A549 (cell line): ENCODE data around the gene TENT5C. TPM values are rescaled to one million over a fixed set of nuclear protein-coding genes. Genes with fewer than 3 reads are reported as not detected.

ENCODE experiments used
- ATAC-seq, 2 experiments: fragments of 200-7000 bp in 1 of 2; fragments of >200 bp in 1 of 2; cut with Nextera tagmentation in 1 of 2; cut with Tn5 transposase in 1 of 2; 3 replicates each; pipeline versions ENCODE4 v1.8.0 to v1.9.1; 2018 to 2020; ENCODE audit warnings: mild to moderate bottlenecking in 1 of 2, moderate library complexity in 1 of 2
- CTCF ChIA-PET: fragments of 300-600 bp; sonication (Branson Sonifier 250); formaldehyde crosslinking; extraction: SDS; loops from one replicate; lab custom pipeline; 2021; ENCODE audit warnings: antibody characterized with exemption, inconsistent platforms; lab: Yijun Ruan, JAX
- POLR2A ChIA-PET: fragments of 350-600 bp; formaldehyde crosslinking; extraction: SDS; loops from one replicate; lab custom pipeline; 2021; ENCODE audit warnings: antibody characterized with exemption, inconsistent platforms; lab: Yijun Ruan, JAX
- DNase-seq, 2 experiments: peaks; one replicate each; pipeline versions ENCODE4 v3.0.0 to v3.0.0-alpha.2; 2011 to 2016; ENCODE audit warnings: low read depth in 1 of 2, low spot score in 1 of 2
- FAIRE-seq: peaks from 2 replicates; lab custom pipeline; 2011; peaks lifted over from hg19 to GRCh38; lab: Jason Lieb, UNC
- H3K27ac ChIP-seq, 2 experiments: fragments of >200 bp; sonication (Bioruptor Twin); formaldehyde crosslinking; 3 replicates each; pipeline ENCODE4 v1.5.1; 2016 to 2017
- H3K4me1 ChIP-seq: fragments of >200 bp; sonication (Bioruptor Twin); formaldehyde crosslinking; 3 replicates; pipeline ENCODE4 v1.6.1; 2016
- H3K4me2 ChIP-seq: fragments of >200 bp; sonication (Bioruptor Twin); formaldehyde crosslinking; 3 replicates; pipeline ENCODE4 v1.6.1; 2016
- H3K4me3 ChIP-seq: fragments of >200 bp; sonication (Bioruptor Twin); formaldehyde crosslinking; 3 replicates; pipeline ENCODE4 v1.5.1; 2016
- H3K9me3 ChIP-seq: fragments of >200 bp; sonication (Bioruptor Twin); formaldehyde crosslinking; 3 replicates; pipeline ENCODE4 v1.6.1; 2016
- CBX8 ChIP-seq: fragments of 200-600 bp; sonication (generic); IDR thresholded peaks from 2 replicates; pipeline ENCODE4 v1.6.1; 2016
- CHD2 ChIP-seq: fragments of 150-350 bp; IDR thresholded peaks from 2 replicates; pipeline ENCODE4 v1.6.1; 2014; ENCODE audit warnings: low read length; ENCODE audit not compliant: partially characterized antibody
- CHD4 ChIP-seq: fragments of 200-600 bp; sonication (generic); IDR thresholded peaks from 2 replicates; pipeline ENCODE4 v1.6.1; 2016; ENCODE audit warnings: antibody characterized with exemption, mild to moderate bottlenecking, borderline replicate concordance
- EHF ChIP-seq: fragments of 250-450 bp; sonication (Bioruptor Pico); IDR thresholded peaks from 2 replicates; pipeline ENCODE4 v1.5.0; 2020; ENCODE audit warnings: mild to moderate bottlenecking
- EHMT2 ChIP-seq: fragments of 200-600 bp; sonication (generic); IDR thresholded peaks from 2 replicates; pipeline ENCODE4 v1.6.1; 2016; ENCODE audit warnings: antibody characterized with exemption, low read depth, mild to moderate bottlenecking, moderate library complexity
- EP300 ChIP-seq, 2 experiments: fragments of >200 bp; sonication (Bioruptor Twin); formaldehyde crosslinking; IDR thresholded peaks; 2 replicates in 1 of 2; 3 replicates in 1 of 2; pipeline ENCODE4 v1.6.1; 2016 to 2017
- FOSB ChIP-seq: fragments of 250-450 bp; sonication (Bioruptor Pico); IDR thresholded peaks from 2 replicates; pipeline ENCODE4 v1.5.0; 2020; ENCODE audit warnings: mild to moderate bottlenecking, moderate library complexity
- FOSL2 ChIP-seq, 2 experiments: fragments of 450-650 bp in 1 of 2; fragments of >200 bp in 1 of 2; sonication (Bioruptor Twin) in 1 of 2; formaldehyde crosslinking; IDR thresholded peaks; 2 replicates each; pipeline versions ENCODE4 v1.5.0 to v1.6.1; 2016 to 2020; ENCODE audit warnings: mild to moderate bottlenecking in 1 of 2, moderate library complexity in 1 of 2
- HDAC2 ChIP-seq: fragments of 200-600 bp; sonication (generic); IDR thresholded peaks from 2 replicates; pipeline ENCODE4 v1.6.1; 2016
- HMGXB4 ChIP-seq: fragments of 250-450 bp; sonication (Bioruptor Pico); IDR thresholded peaks from 2 replicates; pipeline ENCODE4 v1.5.0; 2021; ENCODE audit warnings: mild to moderate bottlenecking, moderate library complexity, borderline replicate concordance
- HOXA7 ChIP-seq: fragments of 250-450 bp; sonication (Bioruptor Pico); IDR thresholded peaks from 2 replicates; pipeline ENCODE4 v1.5.0; 2020; ENCODE audit warnings: mild to moderate bottlenecking, moderate library complexity
- JUN ChIP-seq, 2 experiments: fragments of >200 bp; sonication (Bioruptor Twin); formaldehyde crosslinking; IDR thresholded peaks; 2 replicates in 1 of 2; 3 replicates in 1 of 2; pipeline ENCODE4 v1.6.1; 2016 to 2017
- KDM5A ChIP-seq: fragments of 200-600 bp; sonication (generic); IDR thresholded peaks from 2 replicates; pipeline ENCODE4 v1.6.1; 2016; ENCODE audit warnings: antibody characterized with exemption, mild to moderate bottlenecking
- MAZ ChIP-seq: fragments of 150-350 bp; IDR thresholded peaks from 2 replicates; pipeline ENCODE4 v1.6.1; 2014; ENCODE audit warnings: antibody characterized with exemption, low read depth, low read length, borderline replicate concordance
- MYC ChIP-seq: IDR thresholded peaks from 2 replicates; pipeline ENCODE4 v1.6.1; 2012; ENCODE audit warnings: mild to moderate bottlenecking, inconsistent platforms, low read length, improper control_type of control experiment, borderline replicate concordance
- NFE2L2 ChIP-seq: fragments of 150-350 bp; conservative IDR thresholded peaks from 2 replicates; pipeline ENCODE4 v1.6.1; 2014; ENCODE audit warnings: low read length
- NR3C1 ChIP-seq: fragments of >200 bp; sonication (Bioruptor Twin); formaldehyde crosslinking; IDR thresholded peaks from 3 replicates; pipeline ENCODE4 v1.6.1; 2017
- POLR2A ChIP-seq: IDR thresholded peaks from 2 replicates; pipeline ENCODE4 v1.6.1; 2012; ENCODE audit warnings: mild to moderate bottlenecking, low read length
- RARB ChIP-seq: fragments of 250-450 bp; sonication (Bioruptor Pico); IDR thresholded peaks from 2 replicates; pipeline ENCODE4 v1.8.0; 2021; ENCODE audit warnings: mild to moderate bottlenecking, moderate library complexity
- RNF2 ChIP-seq: fragments of 200-600 bp; sonication (generic); IDR thresholded peaks from 2 replicates; pipeline ENCODE4 v1.6.1; 2016; ENCODE audit warnings: low read depth, mild to moderate bottlenecking, antibody characterized with exemption, moderate library complexity, borderline replicate concordance
- ZSCAN20 ChIP-seq: fragments of 250-450 bp; sonication (Bioruptor Pico); IDR thresholded peaks from 2 replicates; pipeline ENCODE4 v1.8.0; 2022; ENCODE audit warnings: mild to moderate bottlenecking, moderate library complexity
- WGBS: methylation state at CpG from one replicate; pipeline ENCODE4 v1.1.6; 2017; ENCODE audit errors: missing lambda C conversion rate; 5-methylcytosine and 5-hydroxymethylcytosine counted together
- polyA plus RNA-seq, 4 experiments: library from polyadenylated mRNA; depleted of rRNA in 3 of 4; stranded (reverse); fragments of >200 nt; fragmentation: RNase III in 1 of 4; extraction: RNeasy Plus Mini Kit Qiagen cat#74134 plus additional on column Dnase treatment in 1 of 4; gene quantifications; 2 replicates in 3 of 4; 3 replicates in 1 of 4; pipeline ENCODE4 v1.2.3, GENCODE V29; 2011 to 2017
- TF ChIP-seq, protein P1 (sequence below): fragments of >200 bp; sonication (Bioruptor Twin); formaldehyde crosslinking; IDR thresholded peaks from 2 replicates; pipeline ENCODE4 v1.6.1; 2016
- TF ChIP-seq, protein P2 (sequence below): fragments of 150-350 bp; IDR thresholded peaks from 2 replicates; pipeline ENCODE4 v1.6.1; 2014; ENCODE audit warnings: low read depth, mild to moderate bottlenecking, low read length

TENT5C gene
- polyA plus RNA-seq, 2 of the 4 experiments (the other 2 are of a cell fraction) = 0.14 to 0.17 TPM

DNA sequence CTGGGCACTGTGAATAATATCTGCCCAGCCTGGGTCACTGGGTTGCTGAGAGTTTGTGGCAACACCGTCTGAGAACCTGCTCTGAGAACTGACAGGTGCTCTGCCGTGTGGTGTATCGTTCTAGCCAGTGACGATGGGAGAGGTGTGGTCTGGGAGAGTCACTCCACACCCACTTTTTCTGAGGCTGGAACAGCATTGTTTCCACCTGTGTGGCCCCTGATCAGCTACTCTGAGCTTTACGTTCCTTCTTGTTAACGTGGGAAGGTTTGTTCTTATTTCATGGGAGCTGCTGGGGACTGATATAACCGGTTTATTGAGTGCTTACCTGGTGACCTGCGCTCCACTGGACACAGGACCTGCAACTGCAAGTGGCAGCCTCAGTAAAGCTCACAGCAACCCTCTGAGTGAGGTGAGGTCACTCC, 34.8 kb upstream of the TENT5C start:
- POLR2A ChIA-PET = no interaction called here
- TF ChIP-seq, protein P1, sequence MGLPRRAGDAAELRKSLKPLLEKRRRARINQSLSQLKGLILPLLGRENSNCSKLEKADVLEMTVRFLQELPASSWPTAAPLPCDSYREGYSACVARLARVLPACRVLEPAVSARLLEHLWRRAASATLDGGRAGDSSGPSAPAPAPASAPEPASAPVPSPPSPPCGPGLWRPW = no peak
- TF ChIP-seq MYC (no peak), ZSCAN20 (no peak), CHD2 (no peak), HMGXB4 (CRISPR knock-in tag) (no peak), JUN (IDR thresholded peaks at IDR 0.05) (no peak), MAZ (no peak), POLR2A (no peak), FOSB (CRISPR knock-in tag) (no peak), HOXA7 (no peak), NFE2L2 (no peak), HDAC2 (no peak), EHF (CRISPR knock-in tag) (no peak)
- TF ChIP-seq, protein P2, sequence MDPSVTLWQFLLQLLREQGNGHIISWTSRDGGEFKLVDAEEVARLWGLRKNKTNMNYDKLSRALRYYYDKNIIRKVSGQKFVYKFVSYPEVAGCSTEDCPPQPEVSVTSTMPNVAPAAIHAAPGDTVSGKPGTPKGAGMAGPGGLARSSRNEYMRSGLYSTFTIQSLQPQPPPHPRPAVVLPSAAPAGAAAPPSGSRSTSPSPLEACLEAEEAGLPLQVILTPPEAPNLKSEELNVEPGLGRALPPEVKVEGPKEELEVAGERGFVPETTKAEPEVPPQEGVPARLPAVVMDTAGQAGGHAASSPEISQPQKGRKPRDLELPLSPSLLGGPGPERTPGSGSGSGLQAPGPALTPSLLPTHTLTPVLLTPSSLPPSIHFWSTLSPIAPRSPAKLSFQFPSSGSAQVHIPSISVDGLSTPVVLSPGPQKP = no peak
- no peak for DNase-seq
- no peak overlapping the region for H3K4me2 ChIP-seq
- no peak for FAIRE-seq
- CTCF ChIA-PET = interaction anchor here (1.0 kb wide), 1 partner anchor 14 kb away, joined by 3 read pairs; no protein-coding TSS in a partner anchor
- 54% methylated on average over 8 of the region's 8 CpGs for WGBS
- no peak for ATAC-seq
- no peaks in the 10 kb centered on the region for H3K9me3 ChIP-seq
- no peak overlapping the region for H3K4me3 ChIP-seq
- no peak overlapping the region for H3K27ac ChIP-seq
- no peaks in the 10 kb centered on the region for H3K4me1 ChIP-seq

DNA sequence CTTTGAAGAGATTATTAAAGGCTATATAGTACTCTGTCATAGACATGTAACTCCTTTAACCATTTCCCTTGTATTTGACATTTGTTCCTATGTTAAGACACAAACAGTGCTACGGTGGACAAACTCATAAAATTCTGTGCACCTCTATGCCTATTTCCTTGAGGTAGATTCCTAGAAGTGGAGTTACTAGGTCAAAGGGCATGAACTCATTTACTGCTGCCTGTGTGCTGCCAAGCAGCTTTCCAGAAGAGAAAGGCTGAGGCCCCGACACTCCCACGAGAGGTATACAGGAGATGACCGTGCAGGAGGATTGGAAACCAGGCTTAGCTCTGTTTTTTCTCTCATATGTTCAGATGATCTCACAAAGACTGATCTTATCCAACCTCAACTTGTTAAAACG, 34.4 kb upstream of the TENT5C start:
- Histone ChIP-seq H3K4me2 (no peak overlapping the region), H3K9me3 (no peaks in the 10 kb centered on the region), H3K27ac (no peak overlapping the region), H3K4me3 (no peak overlapping the region), H3K4me1 (no peaks in the 10 kb centered on the region)
- no peak for TF ChIP-seq CBX8
- TF ChIP-seq ZSCAN20 = no peak
- TF ChIP-seq EHMT2 = no peak
- TF ChIP-seq KDM5A = no peak
- no peak for TF ChIP-seq FOSL2 (IDR thresholded peaks at IDR 0.05)
- no peak for TF ChIP-seq FOSL2 (CRISPR knock-in tag; IDR thresholded peaks at IDR 0.05)
- TF ChIP-seq NR3C1 = no peak
- TF ChIP-seq CHD4 = no peak
- DNase-seq (no peak), FAIRE-seq (no peak), ATAC-seq (no peak)
- 55% methylated on average over 5 of the region's 5 CpGs for WGBS
- ChIA-PET CTCF (interaction anchor here (1.0 kb wide), 1 partner anchor 15 kb away, joined by 3 read pairs; no protein-coding TSS in a partner anchor), POLR2A (no interaction called here)

DNA sequence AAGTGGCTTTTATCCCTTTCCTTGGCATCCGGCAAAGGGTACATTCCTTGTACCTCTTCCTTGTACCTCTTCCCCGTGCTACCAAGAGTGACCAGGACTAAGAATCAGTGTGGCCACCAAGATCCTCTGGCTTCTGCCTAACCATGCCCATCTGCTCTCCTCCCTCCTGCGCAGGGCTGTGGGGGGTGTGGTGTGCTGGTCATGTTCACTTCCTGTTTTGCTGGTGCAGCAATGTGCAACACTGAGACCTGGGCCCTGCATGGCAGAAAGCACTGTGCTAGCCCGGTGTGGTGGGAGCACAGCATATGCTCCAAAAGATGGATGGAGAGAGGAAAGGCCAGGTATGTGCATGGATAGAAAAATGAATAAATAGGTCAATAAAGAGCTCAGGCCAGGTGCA, 33.3 kb upstream of the TENT5C start:
- H3K9me3 ChIP-seq = no peaks in the 10 kb centered on the region
- DNase-seq = no peak
- no peak overlapping the region for H3K4me3 ChIP-seq
- WGBS = 65% methylated on average over 3 of the region's 4 CpGs
- TF ChIP-seq RNF2 (no peak), RARB (CRISPR knock-in tag) (no peak), EP300 (IDR thresholded peaks at IDR 0.05) (no peak)
- TF ChIP-seq, all 56 proteins: peak for 0
- FAIRE-seq (no peak), ATAC-seq (no peak)
- Histone ChIP-seq H3K27ac (no peak overlapping the region), H3K4me2 (no peak overlapping the region), H3K4me1 (no peaks in the 10 kb centered on the region)
- ChIA-PET POLR2A (no interaction called here), CTCF (interaction anchor here (0.6 to 0.9 kb wide), 2 partner anchors 28 to 304 kb away, joined by 3 read pairs; no protein-coding TSS in a partner anchor)
